T-helper 1 cell (primary cell): Measurements from ENCODE around the gene SACM1L.

Source experiments
- DNase-seq, 5 donors: peaks; one replicate each; pipeline ENCODE4 v3.0.0-alpha.2; 2012 to 2020
- total RNA-seq, 4 donors: gene quantifications; one replicate each; lab custom pipeline; 2026; lab: John Stamatoyannopoulos, UW

Gene SACM1L
- 75.0 to 122 (median 107) reads per million in 4 donors for total RNA-seq

- DNase-seq, result peak; percentile 92 to 100 (median 94)
Observed at GRCh38 chr3:45688882-45689786, at the start of gene SACM1L. Gene SACM1L (plus strand): TSS chr3:45689396. CDS start chr3:45689466, 70 bp downstream.

DNA sequence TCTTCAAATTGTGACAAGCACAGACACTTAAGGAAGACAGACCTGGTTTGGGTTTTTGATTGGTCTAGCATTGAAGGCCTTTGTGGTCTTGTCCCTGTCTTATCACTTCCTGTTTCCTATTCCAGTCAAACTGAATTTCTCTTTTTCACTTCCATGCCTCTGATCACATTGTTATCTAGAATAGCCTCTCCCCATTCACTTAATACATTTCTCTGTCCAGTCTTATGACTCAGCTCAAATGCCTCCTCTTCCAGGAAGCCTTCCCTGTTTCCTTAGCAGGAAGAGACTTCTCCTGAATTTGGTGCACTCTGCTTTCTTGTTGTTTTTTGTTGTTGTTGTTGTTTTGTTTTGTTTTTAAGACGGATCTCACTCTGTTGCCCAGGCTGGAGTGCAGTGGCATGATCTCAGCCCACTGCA lies 49.1 kb upstream of the SACM1L start:
- no peak for DNase-seq

DNA sequence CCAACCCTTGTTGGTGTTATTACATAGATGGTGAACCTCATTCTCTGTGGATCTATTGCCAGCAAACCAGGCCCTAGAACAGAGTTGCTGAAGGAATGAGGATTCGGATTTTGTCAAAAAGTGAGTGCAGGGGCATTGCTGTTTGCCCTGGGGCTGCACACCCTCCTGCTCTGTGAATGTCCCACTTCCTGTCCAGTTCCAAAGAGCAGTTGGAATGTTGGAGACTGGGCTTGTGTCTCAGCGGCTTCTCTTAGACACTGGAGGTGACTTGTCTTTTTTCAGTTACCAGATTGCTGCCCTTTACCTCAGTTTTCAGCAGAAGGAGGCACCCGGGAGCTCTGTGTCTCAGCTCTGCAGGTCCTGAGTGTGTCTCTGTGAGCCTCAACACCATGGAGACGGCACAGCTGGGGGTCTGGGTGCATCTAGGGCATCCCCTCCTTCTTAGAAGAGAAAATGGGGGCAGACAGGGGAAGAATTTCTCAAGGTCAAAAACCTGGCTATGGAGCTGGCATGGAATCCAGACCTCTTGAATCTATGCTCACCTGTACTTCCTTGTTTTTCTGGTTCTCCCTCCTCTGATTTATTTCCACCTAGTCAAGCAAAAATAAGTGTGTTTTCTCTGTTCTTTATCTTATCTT lies 48.4 kb upstream of the SACM1L start:
- no peak for DNase-seq

DNA sequence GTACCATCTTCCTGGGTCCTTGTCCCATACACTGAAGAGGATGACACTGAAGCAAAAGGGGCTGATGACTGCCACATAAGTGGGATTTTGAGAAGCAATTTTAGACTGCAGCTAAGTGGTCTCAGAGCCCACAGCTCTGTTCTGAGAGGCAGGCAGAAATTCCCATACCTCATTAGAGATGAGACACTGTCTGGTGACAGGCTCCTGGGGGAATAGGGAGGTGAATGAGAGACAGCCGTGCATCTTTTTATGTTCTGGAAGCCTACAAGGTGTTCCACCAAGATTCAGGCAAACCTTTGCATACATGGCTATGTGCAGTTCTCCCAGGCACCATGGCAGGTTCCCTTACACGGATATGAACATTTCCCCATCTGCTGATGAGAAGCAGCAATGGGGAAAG lies 47.4 kb upstream of the SACM1L start:
- DNase-seq, result no peak

DNA sequence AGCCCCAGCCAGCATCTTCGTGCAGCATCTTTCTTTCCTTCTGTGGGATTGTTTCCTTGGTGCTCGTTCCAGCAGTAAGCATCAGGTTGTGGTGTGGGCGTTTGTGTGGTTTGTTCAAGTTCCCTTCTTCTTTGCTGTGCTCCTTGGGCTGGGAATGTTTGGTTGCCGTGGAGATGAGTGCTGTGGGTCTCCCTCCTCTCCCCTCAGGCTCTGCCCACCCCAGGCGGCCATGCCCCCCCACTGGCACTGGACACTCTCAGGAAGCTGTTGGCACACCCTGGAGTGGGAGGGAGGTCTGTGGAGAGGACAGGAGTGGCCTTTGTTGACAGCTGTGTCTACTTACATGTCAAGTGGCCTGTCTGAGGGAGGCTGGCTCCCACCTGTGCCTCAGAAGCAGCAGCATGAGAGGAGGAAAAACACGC lies 46.5 kb upstream of the SACM1L start:
- no peak for DNase-seq

GRCh38 chr3:45644063-45644790 lies 45.0 kb upstream of the SACM1L start:
- DNase-seq, result no peak

- DNase-seq, result no peak
Observed at GRCh38 chr3:45644791-45645201, 44.4 kb upstream of the SACM1L start.

GRCh38 chr3:45646051-45646585 lies 43.1 kb upstream of the SACM1L start:
- no peak for DNase-seq

GRCh38 chr3:45647148-45647619 lies 42.0 kb upstream of the SACM1L start:
- DNase-seq, result no peak

GRCh38 chr3:45653205-45653604 lies 36.0 kb upstream of the SACM1L start:
- DNase-seq, result no peak

DNA sequence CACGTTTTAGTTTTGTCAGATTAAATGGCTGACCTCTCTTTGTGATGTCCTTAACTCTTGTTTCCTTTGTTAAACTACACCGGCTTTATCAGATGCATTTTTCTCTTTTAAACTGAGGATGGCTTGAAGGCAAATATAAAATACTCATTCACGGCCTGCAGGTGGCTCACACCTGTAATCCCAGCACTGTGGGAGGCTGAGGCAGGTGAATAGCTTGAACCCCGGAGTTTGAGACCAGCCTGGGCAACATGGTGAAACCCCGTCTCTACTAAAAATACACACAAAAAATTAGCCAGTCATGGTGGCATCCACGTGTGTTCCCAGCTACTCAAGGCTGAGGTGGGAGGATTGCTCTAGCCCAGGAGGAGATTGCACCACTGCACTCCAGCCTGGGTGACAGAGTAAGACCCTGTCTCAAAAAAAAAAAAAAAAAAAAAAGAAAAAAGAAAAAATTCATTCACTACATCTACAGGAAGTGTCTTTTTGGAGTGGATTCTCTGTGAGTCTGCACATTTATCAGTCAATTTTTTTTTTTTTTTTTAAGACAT lies 34.7 kb upstream of the SACM1L start:
- no peak for DNase-seq

DNA sequence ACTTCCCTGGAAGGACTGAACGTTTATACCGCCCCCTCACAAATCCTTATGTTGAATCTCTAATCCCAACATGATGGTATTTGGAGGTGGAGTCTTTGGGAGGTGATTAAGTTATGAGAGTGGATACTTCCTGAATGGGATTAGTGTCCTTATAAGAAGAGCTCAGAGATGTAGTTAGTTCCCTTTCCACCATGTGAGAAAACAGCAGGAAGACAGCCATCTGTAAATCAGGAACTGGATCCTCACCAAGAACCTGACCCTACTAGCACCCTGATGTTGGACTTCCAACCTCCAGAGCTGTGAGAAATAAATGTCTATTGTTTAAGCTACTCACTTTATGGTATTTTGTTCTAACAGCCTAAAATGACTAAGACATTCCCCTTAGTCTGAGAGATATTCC lies 33.3 kb upstream of the SACM1L start:
- no peak for DNase-seq

GRCh38 chr3:45656575-45657363 lies 32.4 kb upstream of the SACM1L start:
- DNase-seq, result peak; percentile 65 to 85 (median 75)

DNA sequence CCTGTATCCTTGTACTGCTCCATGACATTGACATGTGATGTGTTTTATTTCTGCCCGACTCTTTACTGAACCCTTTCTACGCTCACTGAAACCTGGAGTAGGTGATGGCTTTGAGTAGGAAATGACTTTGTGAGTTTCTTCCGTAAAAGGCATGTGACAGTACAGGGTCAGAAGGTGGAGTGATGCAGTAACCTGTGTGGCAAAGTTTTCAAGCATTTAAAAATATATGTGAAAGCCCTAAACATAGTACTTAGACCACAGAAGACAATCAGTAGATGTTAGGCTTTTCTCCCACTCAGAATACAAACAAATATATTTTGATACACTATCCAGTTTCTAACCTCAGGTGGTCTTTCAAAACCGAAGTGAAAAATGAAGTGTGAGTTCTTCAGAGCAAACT lies 31.3 kb upstream of the SACM1L start:
- DNase-seq, result no peak

DNA sequence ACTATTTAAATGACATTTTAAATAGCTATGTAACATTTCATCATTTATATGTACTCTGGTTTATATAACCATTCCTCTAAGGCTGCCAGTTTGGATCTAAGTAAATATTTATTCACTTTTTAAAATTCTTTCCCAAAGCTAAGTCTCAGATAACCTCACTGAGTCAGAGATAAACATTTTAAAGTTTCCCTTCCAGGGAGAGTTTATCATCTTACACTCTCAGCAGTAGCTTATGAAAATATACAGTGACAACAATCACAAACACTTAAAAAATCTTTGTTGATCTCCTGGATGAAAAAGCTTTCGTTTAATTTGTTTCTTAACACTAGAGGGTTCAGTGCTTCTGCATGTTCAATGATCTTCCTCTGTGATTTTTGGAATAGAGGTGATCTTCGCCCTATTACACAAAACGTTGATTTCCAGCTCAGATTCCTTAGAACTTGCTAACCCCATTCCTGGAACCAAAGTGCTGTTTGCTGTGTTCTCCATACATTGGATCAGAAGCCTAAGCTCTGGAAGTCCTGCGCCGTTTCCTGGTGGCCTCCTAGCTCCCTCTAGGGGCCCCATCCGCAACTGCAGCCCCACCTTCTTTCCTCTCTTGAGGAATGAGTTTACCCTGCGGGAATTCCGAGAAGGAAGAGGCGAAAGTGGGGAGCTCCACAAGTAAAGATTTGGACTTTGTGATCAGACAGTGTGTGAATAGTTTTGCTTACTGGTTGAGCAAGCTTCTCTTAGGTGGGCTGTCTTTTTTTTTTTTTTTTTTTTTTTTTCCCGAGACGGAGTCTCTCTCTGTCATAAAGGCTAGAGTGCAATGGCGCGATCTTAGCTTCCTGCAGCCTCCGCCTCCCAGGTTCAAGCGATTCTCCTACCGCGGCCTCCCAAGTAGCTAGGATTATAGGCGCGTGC lies 29.3 kb upstream of the SACM1L start:
- peak in 3 of 5 donors; percentile 22 to 40 (median 27) for DNase-seq

DNA sequence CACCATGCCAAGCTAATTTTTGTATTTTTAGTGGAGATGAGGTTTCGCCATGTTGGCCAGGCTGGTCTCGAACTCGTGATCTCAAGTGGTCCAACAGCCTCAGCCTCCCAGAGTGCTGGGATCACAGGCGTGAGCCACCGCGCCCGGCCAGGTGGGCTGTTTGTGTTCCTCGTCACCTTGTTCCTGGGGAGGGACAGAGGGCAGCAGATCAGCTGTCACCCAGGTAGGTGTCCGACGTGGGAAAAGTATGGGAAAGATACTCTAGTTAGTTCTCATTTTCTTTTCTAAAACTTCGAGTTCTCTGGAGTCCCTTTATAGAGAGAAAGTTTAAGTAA lies 28.7 kb upstream of the SACM1L start:
- DNase-seq, result no peak

- peak; percentile 31 to 78 (median 60) for DNase-seq
Observed at GRCh38 chr3:45664578-45664977, 24.6 kb upstream of the SACM1L start.

- DNase-seq, result peak; percentile 30 to 79 (median 62)
Observed at GRCh38 chr3:45665101-45665572, 24.1 kb upstream of the SACM1L start.

GRCh38 chr3:45666757-45667431 lies 22.3 kb upstream of the SACM1L start:
- no peak for DNase-seq

DNA sequence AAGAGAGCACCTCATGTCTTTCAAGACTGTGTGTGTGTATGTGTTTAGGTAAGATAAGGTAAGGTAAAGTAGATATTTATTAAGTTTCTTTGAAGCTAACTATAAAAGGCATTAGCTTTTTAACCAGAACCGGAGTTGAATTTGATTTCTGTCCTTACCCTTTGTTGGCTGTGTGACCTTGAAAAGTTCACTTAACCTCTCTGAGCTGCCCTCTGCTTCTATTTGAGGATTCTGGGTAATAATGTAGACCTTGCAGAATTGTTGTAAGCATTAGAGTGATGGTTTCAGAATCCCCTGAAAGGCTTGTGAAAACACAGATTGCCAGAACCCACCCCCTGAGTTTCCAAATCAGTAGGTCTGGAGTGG lies 21.6 kb upstream of the SACM1L start:
- DNase-seq, result no peak
